GM12878 (cell line): Measurements from ENCODE around the gene ZNF385A.

Experiments used
- CREB1 ChIP-seq: IDR thresholded peaks from 2 replicates; pipeline ENCODE4 v1.6.1; 2012; ENCODE audit warnings: low read depth, mild to moderate bottlenecking, inconsistent platforms
- TF ChIP-seq, protein P1 (sequence below): IDR thresholded peaks from 2 replicates; pipeline ENCODE4 v1.6.1; 2011; ENCODE audit warnings: borderline replicate concordance, low read depth, mild to moderate bottlenecking, moderate library complexity, mixed read lengths, low read length; ENCODE audit not compliant: insufficient read depth; ENCODE audit errors: extremely low read length

DNA sequence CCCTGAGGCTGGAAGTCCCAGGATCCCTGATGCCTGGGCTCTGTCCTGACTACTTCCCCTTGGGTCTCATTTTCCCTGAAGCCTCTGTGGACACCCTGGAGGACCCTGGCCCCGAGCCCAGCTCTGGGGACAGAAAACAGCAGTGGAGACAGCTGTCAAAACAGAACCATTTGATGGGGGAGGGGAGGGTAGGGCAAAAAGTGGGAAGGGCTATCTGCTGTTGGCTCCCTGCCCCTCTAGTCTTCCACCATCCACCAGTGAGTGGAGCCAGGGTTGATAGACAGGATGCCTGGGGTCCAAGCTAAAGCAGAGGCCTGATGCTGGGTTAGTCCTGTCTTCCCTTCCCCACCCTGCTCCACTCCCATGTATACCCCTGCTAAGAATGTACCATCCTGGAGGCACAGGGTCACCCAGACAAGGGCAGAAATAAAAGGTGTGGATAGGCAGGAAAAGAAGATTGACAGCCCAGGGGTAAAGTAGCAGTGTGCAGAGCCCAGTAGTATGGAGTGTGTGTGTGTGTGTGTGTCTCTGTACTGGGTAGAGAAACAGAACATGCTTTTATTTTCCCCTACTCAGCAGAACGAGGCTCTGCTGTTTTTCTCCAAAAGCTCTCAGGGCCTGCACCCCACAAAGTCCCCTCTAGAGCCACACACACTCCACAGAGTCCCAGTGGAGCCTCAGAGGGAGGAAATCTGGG, 9.8 kb downstream of the ZNF385A start:
- TF ChIP-seq CREB1: no peak
- TF ChIP-seq, protein P1, sequence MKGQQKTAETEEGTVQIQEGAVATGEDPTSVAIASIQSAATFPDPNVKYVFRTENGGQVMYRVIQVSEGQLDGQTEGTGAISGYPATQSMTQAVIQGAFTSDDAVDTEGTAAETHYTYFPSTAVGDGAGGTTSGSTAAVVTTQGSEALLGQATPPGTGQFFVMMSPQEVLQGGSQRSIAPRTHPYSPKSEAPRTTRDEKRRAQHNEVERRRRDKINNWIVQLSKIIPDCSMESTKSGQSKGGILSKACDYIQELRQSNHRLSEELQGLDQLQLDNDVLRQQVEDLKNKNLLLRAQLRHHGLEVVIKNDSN: no peak
